OCI-LY7 (cell line): ENCODE measurements around the gene TES. TPM values are rescaled to one million over a fixed set of nuclear protein-coding genes. Genes with fewer than 3 reads are reported as not detected.
"Not testable (repeated sequence)": the region's sequence is repeated elsewhere in the genome, so short reads cannot be mapped to it uniquely, and the experiment has no call there.

Source experiments
- BruUV-seq: library from RNA; stranded (reverse); fragments of 400-500 nt; replicated peaks from 2 replicates; lab custom pipeline; 2021; lab: Mats Ljungman, UMichigan
- CTCF ChIA-PET: fragments of 300-600 bp; sonication (Branson Sonifier 250); formaldehyde crosslinking; loops from one replicate; lab custom pipeline; 2022; ENCODE audit warnings: antibody characterized with exemption; ENCODE audit not compliant: unreplicated experiment; lab: Charles Lee
- POLR2A ChIA-PET: fragments of 300-600 bp; sonication (Branson Sonifier 250); formaldehyde crosslinking; loops from one replicate; lab custom pipeline; 2022; ENCODE audit warnings: antibody characterized with exemption; lab: Charles Lee
- DNase-seq: peaks from one replicate; pipeline ENCODE4 v3.0.0-alpha.2; 2015; ENCODE audit warnings: low spot score
- H2AFZ ChIP-seq: fragments of 200-600 bp; sonication (generic), shearing (Covaris generic); 2 replicates; pipeline ENCODE4 v1.6.1; 2014; ENCODE audit warnings: mild to moderate bottlenecking, antibody characterized with exemption, low read length, moderate library complexity
- H3K27ac ChIP-seq: fragments of 200-600 bp; sonication (generic); 2 replicates; pipeline ENCODE4 v1.5.1; 2014; ENCODE audit warnings: mixed run types, low read depth, mild to moderate bottlenecking, moderate library complexity, low read length, inconsistent platforms; ENCODE audit not compliant: poor library complexity, severe bottlenecking
- H3K36me3 ChIP-seq: fragments of 200-600 bp; sonication (generic); 2 replicates; pipeline ENCODE4 v1.6.1; 2014; ENCODE audit warnings: mild to moderate bottlenecking, antibody characterized with exemption, low read length, moderate library complexity, mixed read lengths; ENCODE audit not compliant: insufficient read depth
- H3K4me1 ChIP-seq: fragments of 200-600 bp; sonication (generic); 2 replicates; pipeline ENCODE4 v1.5.1; 2014; ENCODE audit warnings: mild to moderate bottlenecking, low read length; ENCODE audit not compliant: insufficient read depth, poor library complexity, severe bottlenecking
- H3K4me2 ChIP-seq: fragments of 200-600 bp; sonication (generic); 2 replicates; pipeline ENCODE4 v1.6.1; 2014; ENCODE audit warnings: mild to moderate bottlenecking, low read length
- H3K4me3 ChIP-seq: fragments of 200-600 bp; sonication (generic); 2 replicates; pipeline ENCODE4 v1.5.1; 2014; ENCODE audit warnings: mild to moderate bottlenecking, low read depth, low read length; ENCODE audit not compliant: poor library complexity, severe bottlenecking
- H3K79me2 ChIP-seq: fragments of 200-600 bp; sonication (generic); 2 replicates; pipeline ENCODE4 v1.6.1; 2016; ENCODE audit warnings: low read depth, mild to moderate bottlenecking, low read length, moderate library complexity, mixed read lengths; ENCODE audit not compliant: insufficient read depth
- H3K9me2 ChIP-seq: fragments of 200-600 bp; sonication (generic); 2 replicates; pipeline ENCODE4 v1.6.1; 2016; ENCODE audit warnings: mild to moderate bottlenecking, low read length, mixed read lengths; ENCODE audit not compliant: insufficient read depth
- H3K9me3 ChIP-seq: fragments of 200-600 bp; sonication (generic); 2 replicates; pipeline ENCODE4 v1.6.1; 2014; ENCODE audit warnings: mild to moderate bottlenecking, mixed run types, low read length, mixed read lengths
- H4K20me1 ChIP-seq: fragments of 200-600 bp; sonication (generic); 2 replicates; pipeline ENCODE4 v1.6.1; 2014; ENCODE audit warnings: mild to moderate bottlenecking, antibody characterized with exemption, low read length, moderate library complexity, mixed read lengths; ENCODE audit not compliant: insufficient read depth
- CTCF ChIP-seq: fragments of 200-600 bp; sonication (generic); conservative IDR thresholded peaks from 2 replicates; pipeline ENCODE4 v1.5.1; 2014; ENCODE audit warnings: mild to moderate bottlenecking, antibody characterized with exemption, low read length, moderate library complexity, mixed read lengths
- EZH2phosphoT487 ChIP-seq: fragments of 200-600 bp; sonication (generic); IDR thresholded peaks from 2 replicates; pipeline ENCODE4 v1.6.1; 2018; ENCODE audit warnings: low read depth, borderline replicate concordance, mild to moderate bottlenecking, mixed run types, antibody characterized with exemption, low read length, moderate library complexity, mixed read lengths
- intact Hi-C: fragments of 100-400 bp; cut with micrococcal nuclease; formaldehyde crosslinking; loops from one replicate; pipeline ENCODE4 v1.10.0; 2022; ENCODE audit not compliant: unreplicated experiment
- total RNA-seq, 2 experiments: library from RNA; depleted of rRNA in 1 of 2; stranded (reverse); fragments of >200 nt in 1 of 2; shearing (Covaris generic) in 1 of 2; gene quantifications; 2 replicates each; pipeline ENCODE4 v1.2.3, GENCODE V29; 2014 to 2022

TES gene
- total RNA-seq, 2 experiments from 2014 or later, result not detected

DNA sequence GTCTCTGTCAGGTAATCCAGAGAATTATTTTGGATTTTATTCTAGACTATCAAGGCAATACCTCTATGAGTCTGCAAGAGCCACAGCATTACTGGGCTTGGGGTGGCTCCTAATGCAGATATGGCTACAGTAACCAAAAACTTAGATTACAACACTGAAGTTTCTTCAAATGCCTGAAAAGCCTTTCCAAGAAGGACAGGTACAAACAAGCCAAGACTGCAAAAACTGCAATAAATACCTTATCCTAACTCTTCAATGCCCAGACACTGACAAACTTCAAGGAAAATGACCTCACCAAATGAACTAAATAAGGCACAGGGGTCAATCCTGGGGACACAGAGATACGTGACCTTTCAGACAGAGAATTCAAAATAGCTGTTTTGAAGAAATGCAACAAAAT is 82.0 kb downstream of the TES start:
- no peak for DNase-seq
- Histone ChIP-seq H3K4me2 (no peak overlapping the region), H3K4me3 (no peak overlapping the region), H4K20me1 (no peaks in the 10 kb centered on the region), H3K4me1 (no peaks in the 10 kb centered on the region), H2AFZ (no peak overlapping the region), H3K27ac (no peak overlapping the region), H3K9me2 (no peaks in the 10 kb centered on the region), H3K79me2 (no peaks in the 10 kb centered on the region), H3K9me3 (no peaks in the 10 kb centered on the region), H3K36me3 (no peaks in the 10 kb centered on the region)
- intact Hi-C loops, result no loop called here
- no TSS peak for BruUV-seq
- CTCF ChIA-PET, result no interaction called here
- TF ChIP-seq EZH2phosphoT487 (no peak), CTCF (no peak)
- POLR2A ChIA-PET, result no interaction called here

DNA sequence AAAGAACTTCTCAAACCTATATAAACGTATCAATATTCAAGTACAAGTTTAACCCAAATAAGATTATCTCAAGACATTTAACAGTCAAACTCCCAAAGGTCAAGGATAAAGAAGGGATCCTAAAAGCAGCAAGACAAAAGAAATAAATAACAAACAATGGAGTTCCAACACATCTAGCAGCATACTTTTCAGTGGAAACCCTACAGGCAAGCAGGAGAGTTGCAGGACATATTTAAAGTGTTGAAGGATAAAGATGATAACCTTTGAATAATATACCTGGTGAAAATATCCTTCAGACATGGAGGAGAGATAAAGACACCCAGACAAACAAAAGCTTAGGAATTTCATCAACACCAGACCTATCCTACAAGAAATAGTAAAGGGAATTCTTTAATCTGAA is 82.8 kb downstream of the TES start:
- no peak overlapping the region for H2AFZ ChIP-seq
- no peak for DNase-seq
- H3K79me2 ChIP-seq, result no peaks in the 10 kb centered on the region
- H3K4me1 ChIP-seq, result no peaks in the 10 kb centered on the region
- H3K36me3 ChIP-seq, result no peaks in the 10 kb centered on the region
- H3K9me2 ChIP-seq, result no peaks in the 10 kb centered on the region
- no peak overlapping the region for H3K4me3 ChIP-seq
- intact Hi-C loops, result no loop called here
- H3K4me2 ChIP-seq, result no peak overlapping the region
- H4K20me1 ChIP-seq, result no peaks in the 10 kb centered on the region
- no peaks in the 10 kb centered on the region for H3K9me3 ChIP-seq
- ChIA-PET POLR2A (no interaction called here), CTCF (no interaction called here)
- no peak overlapping the region for H3K27ac ChIP-seq
- TF ChIP-seq EZH2phosphoT487 (no peak), CTCF (no peak)
- no TSS peak for BruUV-seq

DNA sequence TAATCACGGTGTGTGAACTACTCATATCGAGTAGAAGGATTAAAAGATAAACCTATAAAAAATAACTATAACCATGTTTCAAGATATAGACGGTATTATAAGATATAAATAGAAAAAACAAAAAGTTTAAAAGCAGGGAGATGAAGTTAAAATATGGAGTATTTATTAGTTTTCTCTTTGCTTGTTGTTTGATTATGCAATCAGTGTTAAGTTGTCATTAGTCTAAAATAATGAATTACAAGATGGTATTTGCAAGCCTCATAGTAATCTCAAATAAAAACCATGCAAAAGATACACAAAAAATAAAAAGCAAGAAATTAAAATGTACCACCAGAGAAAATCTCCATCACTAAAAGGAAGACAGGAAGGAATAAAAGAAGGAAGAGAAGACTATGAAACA is 83.3 kb downstream of the TES start:
- Histone ChIP-seq H3K79me2 (no peaks in the 10 kb centered on the region), H3K4me1 (no peaks in the 10 kb centered on the region), H3K4me3 (no peak overlapping the region), H2AFZ (no peak overlapping the region), H3K36me3 (no peaks in the 10 kb centered on the region), H3K9me2 (no peaks in the 10 kb centered on the region), H3K4me2 (no peak overlapping the region), H3K27ac (no peak overlapping the region), H3K9me3 (no peaks in the 10 kb centered on the region), H4K20me1 (no peaks in the 10 kb centered on the region)
- ChIA-PET POLR2A (no interaction called here), CTCF (no interaction called here)
- intact Hi-C loops, result no loop called here
- DNase-seq, result no peak
- TF ChIP-seq CTCF, result no peak
- TF ChIP-seq EZH2phosphoT487, result no peak
- no TSS peak for BruUV-seq

GRCh38 chr7:116295903-116296302 is 85.6 kb downstream of the TES start:
- BruUV-seq, H3K36me3 ChIP-seq, intact Hi-C loops, H3K4me1 ChIP-seq, H2AFZ ChIP-seq, H3K4me2 ChIP-seq, CTCF ChIA-PET, H3K27ac ChIP-seq, H3K9me3 ChIP-seq, H4K20me1 ChIP-seq, H3K79me2 ChIP-seq, POLR2A ChIA-PET, H3K4me3 ChIP-seq, DNase-seq, H3K9me2 ChIP-seq: not testable (repeated sequence)
